Stimulated activated CD4-positive, alpha-beta T cell treated with anti-CD3 and anti-CD28 coated beads, Interleukin-4, amount 100 ng/mL, for 24 hours (primary cell): ENCODE data around the gene MACROD2.
"Not testable (repeated sequence)": the region's sequence is repeated elsewhere in the genome, so short reads cannot be mapped to it uniquely, and the experiment has no call there.

Experiments used
- DNase-seq: peaks from one replicate; pipeline ENCODE4 v3.0.0-alpha.2; 2020

MACROD2 gene

GRCh38 chr20:15144916-15145315 is 1149.6 kb downstream of the MACROD2 start:
- no peak for DNase-seq

GRCh38 chr20:15146948-15147347 is 1151.6 kb downstream of the MACROD2 start:
- DNase-seq, result no peak

GRCh38 chr20:15154070-15154469 is 1158.8 kb downstream of the MACROD2 start:
- DNase-seq, result no peak

GRCh38 chr20:15155848-15156401 is 1160.6 kb downstream of the MACROD2 start:
- no peak for DNase-seq

- no peak for DNase-seq
Observed at GRCh38 chr20:15158533-15158932, 1163.2 kb downstream of the MACROD2 start.

GRCh38 chr20:15162079-15162647 is 1166.8 kb downstream of the MACROD2 start:
- DNase-seq, result no peak

GRCh38 chr20:15163632-15164031 is 1168.3 kb downstream of the MACROD2 start:
- no peak for DNase-seq

- DNase-seq, result no peak
Observed at GRCh38 chr20:15164726-15165125, 1169.4 kb downstream of the MACROD2 start.

GRCh38 chr20:15166744-15167143 is 1171.4 kb downstream of the MACROD2 start:
- DNase-seq, result no peak

GRCh38 chr20:15171016-15171415 is 1175.7 kb downstream of the MACROD2 start:
- DNase-seq, result no peak

- DNase-seq, result no peak
Observed at GRCh38 chr20:15176929-15177328, 1181.6 kb downstream of the MACROD2 start.

GRCh38 chr20:15178581-15178980 is 1183.3 kb downstream of the MACROD2 start:
- no peak for DNase-seq

GRCh38 chr20:15179381-15179780 is 1184.1 kb downstream of the MACROD2 start:
- DNase-seq, result no peak

- DNase-seq, result no peak
Observed at GRCh38 chr20:15179781-15180180, 1184.5 kb downstream of the MACROD2 start.

GRCh38 chr20:15185322-15185721 is 1190.0 kb downstream of the MACROD2 start:
- DNase-seq, result no peak

GRCh38 chr20:15185913-15186312 is 1190.6 kb downstream of the MACROD2 start:
- DNase-seq, result no peak

GRCh38 chr20:15187612-15188011 is 1192.3 kb downstream of the MACROD2 start:
- no peak for DNase-seq

GRCh38 chr20:15188415-15188814 is 1193.1 kb downstream of the MACROD2 start:
- no peak for DNase-seq

- DNase-seq, result no peak
Observed at GRCh38 chr20:15191082-15191723, 1195.9 kb downstream of the MACROD2 start.

GRCh38 chr20:15195378-15195777 is 1200.1 kb downstream of the MACROD2 start:
- DNase-seq, result no peak

- no peak for DNase-seq
Observed at GRCh38 chr20:15196547-15197255, 1201.4 kb downstream of the MACROD2 start.

GRCh38 chr20:15198017-15198416 is 1202.7 kb downstream of the MACROD2 start:
- DNase-seq, result not testable (repeated sequence)

GRCh38 chr20:15199698-15200097 is 1204.4 kb downstream of the MACROD2 start:
- no peak for DNase-seq

- DNase-seq, result no peak
Observed at GRCh38 chr20:15200147-15200565, 1204.8 kb downstream of the MACROD2 start.
